NCI-H69 (cell line): Measurements from ENCODE around the gene RBMS3.

ENCODE experiments used
- DNase-seq: peaks from one replicate; lab custom pipeline; 2025; lab: John Stamatoyannopoulos, UW

The RBMS3 gene

DNA sequence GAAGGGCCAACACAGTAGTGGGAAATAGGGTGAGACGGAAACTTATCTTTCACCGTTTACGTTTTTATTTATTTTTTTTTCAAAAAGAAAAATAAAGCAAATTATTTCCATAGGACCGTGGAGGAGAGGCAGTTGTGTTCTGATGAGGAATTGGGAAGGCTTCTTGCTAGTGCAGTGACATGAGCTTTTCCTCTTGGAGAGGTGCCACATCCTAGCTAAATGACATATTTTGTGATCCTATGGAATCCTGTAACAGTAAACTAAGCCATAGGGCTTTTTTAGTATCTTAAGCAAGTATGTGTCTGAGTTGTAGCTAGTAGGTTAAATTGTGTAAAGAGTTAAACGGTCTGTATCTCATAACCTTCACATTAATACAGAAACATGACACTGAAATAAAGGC lies 609.9 kb downstream of the RBMS3 start:
- DNase-seq, result no peak

DNA sequence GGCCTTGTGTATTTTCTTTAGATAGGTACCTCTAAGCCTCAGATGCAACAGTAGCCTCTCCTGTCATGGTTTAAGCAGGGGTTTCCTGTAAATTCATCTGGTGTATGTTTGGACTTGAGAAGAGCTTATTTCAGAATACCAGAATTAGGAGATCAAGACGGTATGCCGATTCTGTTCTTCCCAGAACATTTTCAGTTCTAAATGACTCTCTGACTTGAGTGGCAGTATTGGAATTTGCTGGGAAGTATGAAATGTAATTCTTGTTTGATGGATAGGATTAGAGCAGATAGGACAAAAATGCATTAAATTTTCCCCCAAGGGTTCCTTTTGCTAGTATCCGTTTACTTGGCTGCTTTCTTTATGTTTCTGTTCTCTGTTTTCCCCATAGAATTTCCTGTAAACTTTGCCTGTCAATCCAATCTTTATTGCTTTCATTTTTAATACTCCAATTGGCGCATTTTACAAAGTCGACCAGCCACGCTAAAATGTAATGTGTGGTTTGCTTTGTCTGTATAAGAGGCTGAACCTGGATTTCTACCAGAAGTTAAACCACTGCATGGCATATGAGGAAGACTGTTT lies 612.2 kb downstream of the RBMS3 start:
- DNase-seq, result no peak

DNA sequence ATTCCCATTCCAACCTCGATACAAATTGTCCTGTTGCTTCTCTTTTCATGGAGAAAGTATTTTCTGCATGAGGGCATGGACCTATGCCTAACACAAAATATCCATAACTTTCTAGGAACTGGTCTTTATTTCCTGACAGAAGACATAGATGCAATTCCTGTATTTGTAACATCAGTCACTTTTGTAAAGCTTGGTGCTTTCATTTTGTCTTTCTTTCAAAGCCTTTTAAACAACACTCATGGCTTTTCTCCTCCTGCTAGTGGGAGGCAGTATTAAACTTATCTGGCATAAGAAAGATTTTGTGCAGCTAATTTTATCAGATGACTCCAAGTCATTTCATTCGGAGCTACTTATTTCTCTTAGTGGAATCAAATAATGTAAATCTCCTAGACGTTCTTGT lies 616.0 kb downstream of the RBMS3 start:
- DNase-seq, result no peak

DNA sequence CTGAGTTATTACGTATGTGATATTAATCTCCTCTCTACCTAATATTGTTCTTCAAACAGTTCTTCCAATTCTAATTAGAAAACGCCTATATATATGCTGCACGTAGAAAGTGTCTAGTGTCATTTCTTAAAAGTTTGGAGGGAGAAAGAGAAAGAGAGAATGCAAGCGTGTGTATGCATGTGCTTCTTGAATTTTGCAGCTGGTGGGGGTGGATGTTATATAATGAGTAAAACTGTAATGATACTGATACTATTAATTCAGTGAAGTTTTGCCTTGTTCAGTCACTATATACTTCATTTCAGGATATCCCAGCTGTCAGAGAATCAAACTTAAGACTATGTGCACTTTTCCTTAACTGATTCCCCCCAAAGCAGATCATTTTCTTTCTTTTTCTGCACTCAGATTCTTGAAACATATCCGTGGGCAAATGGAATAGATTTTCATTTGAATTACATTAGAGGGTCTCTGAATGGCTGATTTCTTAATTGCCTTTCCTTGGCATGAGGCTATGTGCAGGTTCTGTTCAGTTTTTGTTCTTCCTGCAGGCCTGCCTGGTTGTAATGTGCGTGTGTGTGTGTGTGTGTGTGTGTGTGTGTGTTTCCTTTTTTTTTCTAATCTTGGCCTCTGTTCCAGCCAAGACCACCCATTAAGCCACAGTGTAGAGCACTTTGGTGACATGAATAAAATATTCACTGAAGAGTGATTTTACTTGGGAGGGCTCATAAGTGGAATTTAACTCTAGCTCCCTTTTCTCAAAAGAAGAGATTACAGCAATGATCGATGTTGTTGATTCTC lies 617.5 kb downstream of the RBMS3 start:
- no peak for DNase-seq

DNA sequence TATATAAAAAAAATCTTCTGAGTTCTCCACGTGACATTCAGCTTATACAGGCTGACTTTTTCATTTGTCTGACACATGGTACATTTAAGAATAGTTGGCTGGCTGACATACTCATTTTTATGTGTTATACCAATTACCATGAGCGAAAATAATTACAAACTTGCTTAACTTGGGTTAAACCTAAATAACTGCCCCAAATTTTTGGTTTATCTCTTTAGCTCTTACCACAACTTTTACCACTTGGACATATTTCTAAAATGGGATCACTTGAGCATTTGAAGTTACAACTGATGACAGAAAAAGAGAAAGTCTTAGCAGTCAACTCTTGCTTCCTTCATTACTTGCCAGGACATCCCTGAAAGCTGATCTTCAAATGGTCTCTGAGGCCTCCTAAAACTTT lies 618.1 kb downstream of the RBMS3 start:
- no peak for DNase-seq

DNA sequence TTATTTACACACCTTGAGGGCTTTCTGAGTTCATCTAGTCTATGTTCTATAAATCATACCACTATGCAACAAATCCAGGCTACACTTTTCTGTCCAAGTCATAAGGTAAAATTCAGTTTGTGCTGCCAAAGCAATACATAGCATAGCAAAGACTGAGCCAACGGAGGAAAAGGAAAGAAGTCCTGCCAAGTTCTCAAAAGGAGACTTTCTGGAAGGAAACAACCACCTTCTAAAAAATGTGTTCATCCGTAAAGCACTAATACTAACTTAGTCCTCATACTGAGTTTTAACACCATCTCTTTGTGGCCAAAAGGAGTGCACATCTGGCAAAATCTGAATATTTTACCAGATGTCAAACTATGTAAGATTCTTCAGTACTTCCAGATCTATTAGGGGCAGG lies 620.2 kb downstream of the RBMS3 start:
- DNase-seq, result no peak

DNA sequence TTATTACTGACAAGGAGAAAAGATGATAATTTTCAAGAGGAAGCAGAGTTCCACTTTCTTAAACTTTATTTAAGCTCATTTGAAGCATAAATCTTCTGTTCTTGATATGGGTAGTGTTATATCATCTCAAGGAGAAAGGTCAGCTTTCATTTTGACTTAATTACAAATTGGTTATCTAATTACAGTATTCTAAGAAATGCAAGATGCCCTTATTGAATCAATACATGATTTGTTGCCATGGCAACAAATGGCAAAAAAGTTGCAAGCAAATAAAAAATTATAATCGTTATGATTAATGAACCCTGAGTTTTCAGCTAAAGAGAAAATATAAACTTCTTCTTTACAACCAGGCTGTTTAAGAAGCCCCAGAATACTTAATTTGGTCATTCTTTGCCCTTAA lies 622.7 kb downstream of the RBMS3 start:
- no peak for DNase-seq

DNA sequence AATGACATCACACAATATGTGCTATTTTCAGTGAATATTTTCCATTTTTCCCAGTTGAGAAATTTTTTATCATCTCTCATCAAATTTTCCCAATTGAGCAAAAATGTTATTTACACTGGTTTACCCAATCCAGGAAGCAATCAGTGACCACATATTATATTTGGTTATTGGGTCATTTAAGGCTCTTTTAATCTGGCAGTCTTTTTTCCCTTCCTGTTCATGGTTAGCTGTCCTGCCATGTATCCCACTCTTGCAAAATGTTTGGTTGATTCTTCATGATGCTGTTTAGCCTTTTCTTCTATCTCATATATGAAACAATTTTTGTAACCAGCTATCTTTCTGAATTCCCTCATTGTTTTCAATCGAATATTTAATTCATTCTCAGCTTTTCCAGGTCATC lies 626.0 kb downstream of the RBMS3 start:
- no peak for DNase-seq

DNA sequence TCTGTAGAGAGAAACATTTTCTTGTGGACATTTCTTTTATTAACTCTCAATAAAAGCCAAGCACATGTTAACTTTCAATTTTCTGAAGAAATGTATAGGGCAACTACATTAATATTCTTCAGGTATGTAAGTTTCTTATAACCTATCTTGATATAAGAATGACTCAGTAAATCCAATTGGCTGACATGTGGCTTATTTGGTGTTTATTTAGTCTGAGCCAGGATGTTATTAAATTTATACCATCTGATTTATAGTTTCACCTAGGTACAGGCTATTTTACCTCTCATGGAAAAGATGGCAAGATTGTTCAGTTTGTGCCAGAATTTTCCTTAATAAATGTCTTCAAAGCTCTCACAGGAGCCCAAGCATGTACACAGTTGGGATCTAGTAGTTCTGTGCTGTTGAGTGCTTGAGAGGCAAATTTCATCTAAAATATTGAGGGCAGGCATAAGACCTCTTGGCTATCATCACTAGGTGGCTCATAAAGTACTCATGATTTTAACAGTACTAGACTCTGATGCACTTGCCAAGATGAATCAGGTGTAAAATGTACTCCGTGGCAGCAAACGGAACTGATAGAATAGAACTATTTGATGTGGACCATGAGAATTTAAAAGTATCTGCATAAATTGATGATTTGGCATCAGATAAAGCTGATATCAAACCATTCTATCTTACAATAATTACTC lies 631.9 kb downstream of the RBMS3 start:
- DNase-seq, result no peak

DNA sequence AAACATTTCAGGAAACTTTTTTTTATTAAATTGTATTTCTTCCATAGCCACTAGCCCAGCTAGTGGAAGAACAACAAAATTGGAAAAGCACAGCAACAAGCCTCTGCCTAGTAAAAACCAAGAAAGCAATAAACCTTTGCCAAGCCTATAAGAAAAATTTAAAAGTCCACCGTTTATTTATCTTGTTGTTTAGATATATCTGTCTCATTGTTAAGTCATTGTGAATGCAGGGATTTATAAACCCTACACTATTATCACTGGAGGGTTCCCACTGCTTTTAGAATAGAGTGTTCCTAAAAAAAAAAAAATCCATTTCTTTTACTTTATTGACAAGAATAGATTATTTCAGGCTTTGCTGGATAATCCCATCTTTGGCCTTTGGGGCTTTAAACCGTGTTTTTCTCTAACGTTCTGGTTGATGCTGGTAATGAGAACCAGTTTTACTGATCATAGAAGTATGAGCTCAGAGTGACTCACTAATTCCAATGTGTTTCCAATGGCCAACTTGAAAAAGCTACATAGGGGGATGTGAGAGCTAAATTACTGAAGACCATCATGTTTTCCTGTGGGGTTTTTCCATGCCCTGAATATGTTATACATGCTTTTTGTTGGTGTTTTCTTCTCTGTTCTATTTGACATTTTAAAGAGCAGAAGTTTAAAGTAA lies 634.1 kb downstream of the RBMS3 start:
- DNase-seq, result no peak

DNA sequence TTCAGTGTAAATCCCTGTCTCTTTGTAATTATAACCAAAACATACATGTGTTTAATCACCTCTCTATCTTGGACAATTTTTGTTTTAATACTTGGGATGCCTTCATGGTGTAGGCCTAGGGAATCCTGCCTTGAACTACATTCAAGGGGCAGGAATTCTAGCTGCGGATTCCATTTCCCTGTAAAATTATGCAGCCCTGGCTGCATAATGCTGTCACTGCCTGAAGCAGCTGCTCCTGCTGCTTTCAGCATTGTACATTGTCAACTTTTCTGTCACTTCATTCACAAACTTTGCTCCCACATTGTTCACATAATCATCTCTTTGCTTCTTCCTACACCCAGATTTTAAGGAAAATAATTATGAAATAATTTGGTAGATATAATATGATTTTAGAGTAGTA lies 638.7 kb downstream of the RBMS3 start:
- no peak for DNase-seq

DNA sequence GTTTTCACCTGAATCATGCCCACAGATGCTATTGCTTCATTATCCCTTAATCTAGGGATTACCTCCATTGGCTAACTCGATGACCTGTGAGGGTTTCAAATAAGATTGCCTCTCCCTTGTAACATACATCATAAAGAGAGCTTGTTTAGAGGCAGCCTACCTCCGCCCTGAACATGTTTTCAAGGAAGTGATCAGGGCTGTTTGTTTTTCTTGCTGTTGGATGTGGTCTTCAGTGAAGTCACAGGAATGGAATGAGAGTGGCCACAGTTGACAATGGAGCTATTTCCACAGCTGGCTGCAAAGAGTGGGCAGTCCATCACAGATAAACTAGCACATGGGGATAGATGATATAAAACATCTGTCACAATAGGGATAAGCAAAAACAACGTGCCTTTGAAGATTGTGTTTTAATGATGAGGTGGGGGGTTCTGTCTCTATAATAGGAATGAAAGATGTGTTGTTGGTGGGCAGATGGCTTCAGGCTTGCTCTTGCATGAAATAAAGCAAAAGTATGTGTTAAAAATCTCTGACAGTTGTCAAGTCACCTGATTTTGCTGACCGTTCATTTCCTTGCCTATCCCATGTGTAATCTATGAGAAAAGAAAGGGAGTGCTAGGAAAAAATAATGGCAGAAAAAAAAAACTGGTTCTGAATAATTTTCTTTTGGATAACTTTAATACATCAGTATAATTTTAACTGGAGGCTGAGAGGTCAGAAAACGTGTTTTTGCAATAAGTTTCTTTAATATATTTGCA lies 642.3 kb downstream of the RBMS3 start:
- no peak for DNase-seq

DNA sequence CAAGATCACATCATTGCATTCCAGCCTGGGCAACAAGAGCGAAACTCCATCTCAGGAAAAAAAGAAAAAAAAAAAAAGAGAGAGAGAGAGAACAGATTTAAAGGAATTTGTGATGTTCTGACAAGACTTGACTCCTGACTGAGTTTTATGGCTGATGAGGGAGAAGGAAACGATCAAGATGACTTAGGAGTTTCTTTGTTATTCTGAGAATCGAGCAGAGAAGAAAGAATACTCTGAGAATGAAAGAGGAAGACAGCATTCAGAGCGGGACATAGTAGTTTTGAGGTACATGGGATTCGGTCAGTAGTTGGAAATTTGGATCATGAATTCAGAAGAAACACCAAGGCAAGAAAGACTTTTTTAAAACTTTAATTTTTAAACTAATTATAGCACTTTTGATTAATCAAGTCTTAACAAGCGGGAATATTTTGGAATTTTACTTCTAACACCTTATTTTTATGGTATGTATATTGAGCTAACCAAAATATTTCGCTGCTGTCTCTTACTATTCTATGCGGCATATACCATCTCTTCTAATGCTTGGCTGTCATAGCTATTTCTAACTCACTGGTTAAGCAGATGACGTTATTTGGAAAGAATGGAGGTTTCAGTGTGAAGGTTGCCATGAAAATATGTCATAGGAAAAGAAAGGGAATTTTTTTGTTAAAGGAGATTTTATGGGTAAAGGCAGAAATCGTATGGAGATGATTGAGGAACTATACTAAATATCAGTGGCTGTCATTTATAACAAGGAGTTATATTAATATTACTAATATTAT lies 644.1 kb downstream of the RBMS3 start:
- DNase-seq, result no peak

DNA sequence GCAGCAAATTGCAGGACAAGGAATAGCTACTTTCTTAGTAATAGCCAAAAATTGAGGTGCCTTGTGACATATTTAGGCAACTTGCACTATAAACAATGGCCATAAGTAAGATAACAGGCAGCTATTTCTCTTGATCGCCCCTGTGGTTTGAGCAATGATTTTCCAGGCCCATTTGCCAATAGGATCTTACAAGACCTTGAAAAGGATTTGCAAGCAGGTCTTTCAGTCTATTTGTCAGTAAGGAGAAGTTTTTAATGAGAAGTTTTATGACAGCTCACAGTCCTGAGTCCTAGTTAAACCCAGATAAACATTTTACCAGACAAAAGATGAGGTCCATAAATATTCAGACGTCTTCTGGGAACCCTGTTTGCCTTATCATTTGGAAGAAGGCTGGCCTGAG lies 645.5 kb downstream of the RBMS3 start:
- no peak for DNase-seq

DNA sequence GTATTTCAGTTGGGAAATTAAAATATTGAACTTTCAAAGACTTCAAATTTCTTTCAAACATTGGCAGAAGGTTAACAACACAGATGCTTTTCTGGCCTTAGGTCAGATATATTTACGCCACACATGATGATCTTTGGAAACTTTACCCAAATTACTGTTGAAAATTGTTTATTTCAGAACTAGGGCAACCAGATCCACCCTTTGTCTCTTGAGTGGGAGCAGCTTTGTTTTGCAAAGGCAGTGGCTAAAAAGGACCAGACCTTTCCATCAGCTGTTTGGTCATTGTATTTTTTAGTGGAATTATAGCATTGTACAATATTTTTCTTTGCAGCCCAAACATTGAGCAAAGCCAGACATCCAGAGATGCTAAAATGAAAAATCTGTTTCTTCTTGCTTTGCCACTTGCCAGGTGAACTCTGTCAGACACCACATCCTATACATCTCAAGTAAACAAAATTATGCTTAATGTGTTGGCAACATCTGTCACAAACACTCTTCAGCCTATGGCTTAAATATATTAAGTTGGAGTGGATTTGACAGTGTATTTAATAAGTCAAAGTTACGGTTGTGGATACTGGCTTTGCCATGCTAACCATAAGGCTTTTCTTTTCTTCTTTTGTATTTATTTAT lies 651.9 kb downstream of the RBMS3 start:
- no peak for DNase-seq

DNA sequence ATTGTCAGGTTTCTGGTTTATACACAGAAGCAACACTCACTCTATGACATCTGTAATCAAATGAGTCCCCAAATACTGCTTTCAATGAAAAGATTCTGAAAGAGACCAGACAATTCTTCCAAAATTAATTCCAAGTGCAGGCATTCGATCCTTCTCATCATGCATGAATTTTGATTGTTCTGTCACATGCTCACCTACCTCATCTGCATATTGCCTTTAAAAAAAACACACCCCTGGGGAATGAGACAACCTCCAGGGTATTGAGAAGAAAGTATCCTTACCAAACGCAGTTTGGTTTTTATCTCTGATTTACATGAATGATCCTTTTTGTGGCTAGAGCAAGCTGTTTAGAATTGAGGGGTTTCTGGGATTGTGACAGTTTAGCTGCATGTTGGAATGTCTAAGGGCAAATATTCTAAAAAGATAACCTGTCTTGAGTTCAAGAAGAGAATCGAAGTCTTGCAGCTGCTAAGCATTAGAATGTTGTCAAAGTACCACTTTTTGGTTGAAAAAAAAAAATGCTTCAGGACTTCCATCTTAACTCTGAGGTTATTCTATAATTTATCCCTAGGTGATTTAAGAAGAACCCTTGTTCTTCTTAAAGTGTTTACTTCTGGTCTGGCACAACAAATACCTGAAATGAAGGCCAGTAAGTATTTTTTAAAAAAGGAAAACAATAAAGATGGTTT lies 653.1 kb downstream of the RBMS3 start:
- no peak for DNase-seq

DNA sequence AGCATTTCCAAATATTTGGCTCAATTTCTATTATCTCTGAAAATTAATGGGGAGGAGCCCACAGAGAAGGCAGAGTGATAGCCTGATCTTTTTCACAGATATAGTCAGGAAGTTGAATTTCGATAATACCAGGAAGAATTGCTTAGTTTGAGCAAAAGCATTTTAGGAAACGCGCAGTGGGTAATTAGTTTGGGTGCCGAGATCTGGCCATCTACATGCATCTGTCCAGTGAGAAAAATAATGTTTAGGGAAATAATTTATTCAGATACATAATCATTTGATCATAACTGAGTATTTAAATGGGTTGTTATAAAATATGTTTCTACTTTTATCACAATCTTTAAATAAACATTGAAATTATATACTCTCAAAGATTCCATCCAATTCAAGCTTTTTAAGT lies 653.9 kb downstream of the RBMS3 start:
- no peak for DNase-seq

DNA sequence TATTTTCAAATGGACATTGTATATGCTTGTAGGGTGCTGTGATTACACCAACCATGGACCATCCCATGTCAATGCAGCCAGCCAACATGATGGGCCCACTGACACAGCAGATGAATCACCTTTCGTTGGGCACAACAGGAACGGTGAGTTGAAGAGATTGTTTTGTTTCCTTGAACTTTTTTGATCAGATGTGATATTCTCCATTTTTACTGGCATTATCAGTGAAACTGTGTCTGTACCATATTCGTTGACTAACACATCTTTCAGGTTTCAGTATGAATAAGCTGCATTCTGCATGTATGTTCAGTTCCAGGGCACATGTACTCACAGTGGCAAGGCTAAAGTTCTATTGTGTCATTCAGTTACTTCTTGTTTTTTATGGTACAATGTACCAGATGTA lies 655.2 kb downstream of the RBMS3 start:
- no peak for DNase-seq

DNA sequence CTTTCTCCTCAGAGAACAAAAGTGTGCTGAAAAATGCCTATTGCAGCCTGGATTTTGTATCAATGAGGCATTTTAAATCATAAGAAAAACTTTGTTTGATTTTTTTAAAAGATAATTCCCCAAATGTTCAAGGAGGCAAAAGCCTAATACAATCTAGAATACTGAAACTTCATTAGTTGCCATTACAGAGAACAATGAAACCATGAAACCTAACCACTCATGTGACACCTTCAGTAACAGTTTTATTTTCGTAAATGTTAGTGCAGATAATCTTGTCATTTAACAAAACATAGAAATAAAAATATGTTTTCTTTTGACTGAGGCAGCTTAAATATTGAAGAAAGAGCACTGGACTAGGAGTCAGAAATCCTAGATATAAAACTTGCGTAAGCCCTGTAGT lies 655.9 kb downstream of the RBMS3 start:
- DNase-seq, result no peak

DNA sequence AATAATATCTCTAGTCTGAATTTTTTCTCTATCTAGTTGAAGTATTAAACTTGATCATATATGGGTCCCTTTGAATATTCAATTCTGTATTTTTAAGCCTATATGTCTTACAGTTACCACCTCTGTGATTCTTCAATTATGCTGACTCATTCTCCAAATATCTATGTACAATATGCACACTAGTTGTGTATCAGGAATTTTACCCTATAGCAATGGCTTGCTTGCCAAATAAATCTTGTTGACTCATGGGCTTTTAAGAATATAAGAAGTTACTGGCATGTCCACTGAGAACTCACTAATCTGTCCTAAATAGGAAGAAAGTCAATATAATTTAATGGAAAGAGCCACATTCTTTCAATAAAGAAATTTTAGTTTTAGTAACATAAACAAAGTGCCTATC lies 656.3 kb downstream of the RBMS3 start:
- no peak for DNase-seq
